PC-9 (cell line): ENCODE results near the gene ABL1. TPM values are rescaled to one million over a fixed set of nuclear protein-coding genes. Genes with fewer than 3 reads are reported as not detected.

Source experiments
- BruUV-seq: library from RNA; stranded (reverse); fragments of 400-500 nt; replicated peaks from 2 replicates; lab custom pipeline; 2021; lab: Mats Ljungman, UMichigan
- CTCF ChIA-PET: fragments of 300-600 bp; sonication (Branson Sonifier 250); formaldehyde crosslinking; loops from one replicate; lab custom pipeline; 2022; ENCODE audit warnings: antibody characterized with exemption; lab: Charles Lee
- POLR2A ChIA-PET: fragments of 300-600 bp; sonication (Branson Sonifier 250); formaldehyde crosslinking; loops from one replicate; lab custom pipeline; 2022; ENCODE audit warnings: antibody characterized with exemption; ENCODE audit not compliant: unreplicated experiment; lab: Charles Lee
- DNase-seq, 2 experiments: peaks; one replicate each; pipeline versions ENCODE4 v3.0.0 to v3.0.0-alpha.2; 2015 to 2022; ENCODE audit warnings: mixed read lengths in 1 of 2
- H2AFZ ChIP-seq: fragments of 200-600 bp; sonication (generic); 2 replicates; pipeline ENCODE4 v1.8.1; 2017; ENCODE audit warnings: antibody characterized with exemption
- H3F3A ChIP-seq: fragments of 200-600 bp; sonication (generic); 2 replicates; pipeline ENCODE4 v1.8.1; 2017; ENCODE audit warnings: antibody characterized with exemption, mild to moderate bottlenecking, low read depth; ENCODE audit not compliant: insufficient read depth
- H3K27ac ChIP-seq: fragments of 200-600 bp; sonication (generic); 2 replicates; pipeline ENCODE4 v1.6.1; 2016; ENCODE audit warnings: mixed run types
- H3K27me3 ChIP-seq: fragments of 200-600 bp; sonication (generic); 2 replicates; pipeline ENCODE4 v1.6.1; 2016; ENCODE audit warnings: low read depth, mixed run types; ENCODE audit not compliant: insufficient read depth
- H3K36me3 ChIP-seq: fragments of 200-600 bp; sonication (generic); 2 replicates; pipeline ENCODE4 v1.6.1; 2016; ENCODE audit warnings: low read depth, mixed run types
- H3K4me1 ChIP-seq: fragments of 200-600 bp; sonication (generic); replicated peaks from 2 replicates; pipeline ENCODE4 v1.6.1; 2016; ENCODE audit warnings: mixed run types; ENCODE audit not compliant: insufficient read depth
- H3K4me2 ChIP-seq: fragments of 200-600 bp; sonication (generic); 2 replicates; pipeline ENCODE4 v1.6.1; 2017; ENCODE audit warnings: mixed run types
- H3K4me3 ChIP-seq: fragments of 200-600 bp; sonication (generic); 2 replicates; pipeline ENCODE4 v1.6.1; 2016; ENCODE audit warnings: mixed run types
- H3K79me2 ChIP-seq: fragments of 200-600 bp; sonication (generic); 2 replicates; pipeline ENCODE4 v1.6.1; 2017; ENCODE audit warnings: low read depth, mixed run types
- H3K9me2 ChIP-seq: fragments of 200-600 bp; sonication (generic); 2 replicates; pipeline ENCODE4 v1.8.1; 2017; ENCODE audit warnings: mild to moderate bottlenecking; ENCODE audit not compliant: insufficient read depth
- H3K9me3 ChIP-seq: fragments of 200-600 bp; sonication (generic); 2 replicates; pipeline ENCODE4 v1.8.1; 2016; ENCODE audit warnings: low read depth; ENCODE audit not compliant: insufficient read depth
- H4K20me1 ChIP-seq: fragments of 200-600 bp; sonication (generic); 2 replicates; pipeline ENCODE4 v1.8.1; 2017; ENCODE audit not compliant: insufficient read depth
- CTCF ChIP-seq: fragments of 200-600 bp; sonication (generic); conservative IDR thresholded peaks from 2 replicates; pipeline ENCODE4 v1.6.1; 2017; ENCODE audit warnings: mixed run types, antibody characterized with exemption, mild to moderate bottlenecking, moderate library complexity
- EZH2 ChIP-seq: fragments of 200-600 bp; sonication (generic); IDR thresholded peaks from 2 replicates; pipeline ENCODE4 v1.8.0; 2017; ENCODE audit warnings: antibody characterized with exemption, low read depth
- intact Hi-C: fragments of 100-400 bp; cut with micrococcal nuclease; formaldehyde crosslinking; loops from one replicate; pipeline ENCODE4 v1.10.0; 2022; ENCODE audit not compliant: unreplicated experiment
- total RNA-seq: library from RNA; stranded (reverse); gene quantifications from 2 replicates; pipeline ENCODE4 v1.2.3, GENCODE V29; 2021

Gene ABL1
- total RNA-seq, 1 experiment from 2014 or later = 54.8 TPM

GRCh38 chr9:130921300-130921988 lies 86.4 kb downstream of the ABL1 start:
- ChIA-PET CTCF (no interaction called here), POLR2A (no interaction called here)
- no peak overlapping the region for H3K27ac ChIP-seq
- no peaks in the 10 kb centered on the region for H3K4me1 ChIP-seq
- H3K4me3 ChIP-seq = no peak overlapping the region
- no peak overlapping the region for H3K4me2 ChIP-seq
- H3K27me3 ChIP-seq = peaks cover 26% of the 10 kb centered on the region
- no peak for DNase-seq
- peaks cover 7% of the 10 kb centered on the region; the same call in 1 of the 2 replicates for H3F3A ChIP-seq
- intact Hi-C loops = no loop called here
- no peaks in the 10 kb centered on the region for H3K79me2 ChIP-seq
- no TSS peak for BruUV-seq
- no peak overlapping the region for H2AFZ ChIP-seq
- H3K9me3 ChIP-seq = no peaks in the 10 kb centered on the region
- no peaks in the 10 kb centered on the region for H3K9me2 ChIP-seq
- no peaks in the 10 kb centered on the region for H3K36me3 ChIP-seq
- H4K20me1 ChIP-seq = no peaks in the 10 kb centered on the region
- no peak for TF ChIP-seq EZH2
- no peak for TF ChIP-seq CTCF

GRCh38 chr9:130921989-130922892 lies 87.2 kb downstream of the ABL1 start:
- no TSS peak for BruUV-seq
- no peaks in the 10 kb centered on the region for H3K9me3 ChIP-seq
- H3K27me3 ChIP-seq = peaks cover 25% of the 10 kb centered on the region
- H3K4me2 ChIP-seq = no peak overlapping the region
- no peak overlapping the region for H3K27ac ChIP-seq
- CTCF ChIA-PET = interaction anchor here (0.6 kb wide), 1 partner anchor 214 kb away, joined by 9 read pairs; no protein-coding TSS in a partner anchor
- TF ChIP-seq EZH2 = no peak
- no peak for TF ChIP-seq CTCF
- H3K4me1 ChIP-seq = peaks cover 4% of the 10 kb centered on the region
- no peak for DNase-seq
- no peaks in the 10 kb centered on the region for H3K36me3 ChIP-seq
- H3K9me2 ChIP-seq = no peaks in the 10 kb centered on the region
- intact Hi-C loops = no loop called here
- no peaks in the 10 kb centered on the region for H3K79me2 ChIP-seq
- no peaks in the 10 kb centered on the region for H4K20me1 ChIP-seq
- no peak overlapping the region for H3K4me3 ChIP-seq
- POLR2A ChIA-PET = no interaction called here
- H3F3A ChIP-seq = peaks cover 12% of the 10 kb centered on the region
- H2AFZ ChIP-seq = no peak overlapping the region

GRCh38 chr9:130922893-130923610 lies 88.0 kb downstream of the ABL1 start:
- BruUV-seq = no TSS peak
- Histone ChIP-seq H3K4me2 (no peak overlapping the region), H3K79me2 (no peaks in the 10 kb centered on the region), H3K27me3 (peaks cover 19% of the 10 kb centered on the region), H3K36me3 (no peaks in the 10 kb centered on the region), H4K20me1 (no peaks in the 10 kb centered on the region), H3F3A (peaks cover 20% of the 10 kb centered on the region), H3K9me2 (no peaks in the 10 kb centered on the region), H3K4me3 (no peak overlapping the region), H3K9me3 (no peaks in the 10 kb centered on the region), H3K27ac (no peak overlapping the region), H3K4me1 (peaks cover 13% of the 10 kb centered on the region), H2AFZ (no peak overlapping the region)
- no peak for DNase-seq
- TF ChIP-seq CTCF (no peak), EZH2 (no peak)
- intact Hi-C loops = no loop called here
- ChIA-PET CTCF (no interaction called here), POLR2A (no interaction called here)
